HepG2 (cell line): ENCODE results near the gene CDK14.

Source experiments
- GTF2F1 ChIP-seq: fragments of 150-350 bp; IDR thresholded peaks from 2 replicates; pipeline ENCODE4 v1.6.1; 2014; ENCODE audit warnings: low read length
- SMC3 ChIP-seq: IDR thresholded peaks from 2 replicates; pipeline ENCODE4 v1.6.1; 2011; ENCODE audit warnings: low read length, improper control_type of control experiment
- ZNF773 ChIP-seq: sonication (generic); formaldehyde crosslinking; IDR thresholded peaks from 2 replicates; pipeline ENCODE4 v1.4.0; 2020; ENCODE audit warnings: missing genetic modification reagents, borderline replicate concordance
- ZNF841 ChIP-seq: sonication (generic); formaldehyde crosslinking; IDR thresholded peaks from 2 replicates; pipeline ENCODE4 v1.8.1; 2023; ENCODE audit warnings: missing genetic modification reagents, borderline replicate concordance
- ZSCAN31 ChIP-seq: sonication (generic); formaldehyde crosslinking; IDR thresholded peaks from 2 replicates; pipeline ENCODE4 v1.5.0; 2020; ENCODE audit warnings: low read depth, mild to moderate bottlenecking, missing genetic modification reagents

DNA sequence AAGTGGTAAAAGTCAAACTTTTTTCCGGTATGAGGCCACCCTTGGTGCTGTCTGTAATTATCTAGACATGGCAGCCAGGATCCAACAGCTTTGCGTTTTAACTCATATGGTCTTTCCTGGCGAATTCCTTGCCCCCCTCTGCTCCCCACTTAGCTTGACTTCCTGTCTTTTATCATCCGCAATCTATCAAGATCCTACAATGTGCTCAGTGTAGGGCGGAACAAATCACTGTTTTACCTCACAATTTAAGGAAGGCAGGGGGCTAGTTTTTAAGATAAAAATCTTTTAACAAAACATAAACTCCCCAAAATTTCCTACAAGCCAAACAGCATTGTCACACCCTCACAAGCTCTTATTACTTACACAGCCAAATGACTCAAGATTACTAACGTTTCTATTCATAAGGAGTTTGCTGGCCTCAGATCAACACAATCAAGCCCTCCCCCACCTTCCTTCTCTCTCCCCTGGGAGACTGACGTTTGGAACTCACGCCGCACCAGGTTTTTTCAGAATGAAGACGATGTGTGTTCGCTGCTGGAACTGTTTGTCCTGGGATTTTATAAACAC is 1.3 kb upstream of the CDK14 start:
- no peak for TF ChIP-seq SMC3
- no peak for TF ChIP-seq GTF2F1
- TF ChIP-seq ZSCAN31: no peak
- no peak for TF ChIP-seq ZNF773 (CRISPR knock-in tag)
- no peak for TF ChIP-seq ZNF841
